GM19025 (cell line): ENCODE results near the gene HTT.

Experiments
- ATAC-seq: cut with Tn5 transposase; IDR thresholded peaks from one replicate; pipeline ENCODE4 v1.9.1; 2021; ENCODE audit warnings: mild to moderate bottlenecking, low read depth, moderate library complexity; ENCODE audit not compliant: unreplicated experiment

The HTT gene

DNA sequence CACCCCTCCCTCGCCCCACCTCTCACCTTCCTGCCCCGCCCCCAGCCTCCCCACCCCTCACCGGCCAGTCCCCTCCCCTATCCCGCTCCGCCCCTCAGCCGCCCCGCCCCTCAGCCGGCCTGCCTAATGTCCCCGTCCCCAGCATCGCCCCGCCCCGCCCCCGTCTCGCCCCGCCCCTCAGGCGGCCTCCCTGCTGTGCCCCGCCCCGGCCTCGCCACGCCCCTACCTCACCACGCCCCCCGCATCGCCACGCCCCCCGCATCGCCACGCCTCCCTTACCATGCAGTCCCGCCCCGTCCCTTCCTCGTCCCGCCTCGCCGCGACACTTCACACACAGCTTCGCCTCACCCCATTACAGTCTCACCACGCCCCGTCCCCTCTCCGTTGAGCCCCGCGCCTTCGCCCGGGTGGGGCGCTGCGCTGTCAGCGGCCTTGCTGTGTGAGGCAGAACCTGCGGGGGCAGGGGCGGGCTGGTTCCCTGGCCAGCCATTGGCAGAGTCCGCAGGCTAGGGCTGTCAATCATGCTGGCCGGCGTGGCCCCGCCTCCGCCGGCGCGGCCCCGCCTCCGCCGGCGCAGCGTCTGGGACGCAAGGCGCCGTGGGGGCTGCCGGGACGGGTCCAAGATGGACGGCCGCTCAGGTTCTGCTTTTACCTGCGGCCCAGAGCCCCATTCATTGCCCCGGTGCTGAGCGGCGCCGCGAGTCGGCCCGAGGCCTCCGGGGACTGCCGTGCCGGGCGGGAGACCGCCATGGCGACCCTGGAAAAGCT lies at the start of gene HTT, which contains the start of gene HTT-AS:
Gene HTT (plus strand): TSS at position 604 of the 768 bp plus-strand sequence. CDS start 145 bp downstream, at position 749.
Gene HTT-AS (minus strand): TSS at position 461 of the 768 bp plus-strand sequence.
- ATAC-seq = peak; percentile 85

DNA sequence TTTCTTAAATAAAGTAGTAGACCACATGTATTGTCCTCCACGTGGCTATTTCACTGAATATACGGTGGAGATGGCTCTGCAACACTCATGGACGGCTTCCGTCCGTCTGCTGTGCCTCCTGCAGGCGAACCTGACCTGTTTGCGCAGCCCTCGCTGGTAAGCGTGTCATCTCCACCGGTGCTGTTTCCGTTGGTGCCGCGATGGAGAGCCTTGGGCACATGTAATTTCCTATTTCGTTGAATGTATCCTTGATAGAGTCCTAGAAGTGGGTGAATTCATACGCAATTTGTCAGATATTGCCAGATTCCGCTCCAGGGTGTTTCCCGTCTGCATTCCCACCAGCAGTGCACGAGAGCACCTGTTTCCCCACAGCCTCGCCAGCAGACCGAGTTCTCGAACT lies 48.6 kb upstream of the HTT start:
- ATAC-seq = no peak

- no peak for ATAC-seq
Observed at GRCh38 chr4:3026540-3026939, 47.9 kb upstream of the HTT start.

- ATAC-seq = no peak
Observed at GRCh38 chr4:3029464-3029863, 45.0 kb upstream of the HTT start.

DNA sequence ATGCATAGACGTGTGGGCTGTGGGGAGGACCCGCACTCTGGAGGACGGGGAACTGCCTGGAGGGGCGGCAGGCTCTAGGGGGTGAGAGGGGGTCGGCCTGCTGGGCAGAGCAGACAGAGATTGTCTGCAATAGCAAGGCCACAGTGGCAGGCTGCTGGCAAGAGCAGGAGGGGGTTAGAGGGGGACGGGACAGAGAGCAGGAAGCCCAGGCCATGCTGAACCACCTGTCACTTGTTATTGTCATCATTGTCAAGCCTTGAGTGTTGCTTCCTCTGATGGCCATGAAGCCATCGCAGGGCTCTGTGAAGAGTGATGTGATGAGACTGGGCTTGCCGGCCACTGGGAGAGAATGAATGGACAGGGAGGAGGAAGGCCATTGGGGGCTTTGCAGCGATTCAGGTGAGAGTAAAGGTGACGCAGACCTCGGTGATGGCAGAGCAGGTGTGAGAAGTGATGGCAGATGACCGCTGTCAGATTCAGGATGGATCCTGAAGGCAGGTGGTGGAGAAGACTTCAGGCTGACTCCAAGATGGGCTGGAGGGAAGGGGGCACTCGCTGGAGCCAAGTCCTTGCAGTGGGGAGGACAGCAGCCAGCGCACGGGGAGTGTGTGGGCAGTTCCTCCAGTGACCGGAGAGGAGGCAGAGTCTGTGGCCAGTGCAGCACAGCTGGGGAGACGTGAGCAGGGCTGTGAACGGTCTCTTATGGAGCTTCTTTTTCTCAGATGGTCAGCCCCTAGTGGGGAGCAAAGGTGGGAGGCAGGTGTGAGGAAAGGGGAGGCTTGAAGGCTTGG lies 43.7 kb upstream of the HTT start:
- no peak for ATAC-seq

- no peak for ATAC-seq
Observed at GRCh38 chr4:3031357-3032082, 43.0 kb upstream of the HTT start.

GRCh38 chr4:3034231-3034630 lies 40.2 kb upstream of the HTT start:
- ATAC-seq = no peak

DNA sequence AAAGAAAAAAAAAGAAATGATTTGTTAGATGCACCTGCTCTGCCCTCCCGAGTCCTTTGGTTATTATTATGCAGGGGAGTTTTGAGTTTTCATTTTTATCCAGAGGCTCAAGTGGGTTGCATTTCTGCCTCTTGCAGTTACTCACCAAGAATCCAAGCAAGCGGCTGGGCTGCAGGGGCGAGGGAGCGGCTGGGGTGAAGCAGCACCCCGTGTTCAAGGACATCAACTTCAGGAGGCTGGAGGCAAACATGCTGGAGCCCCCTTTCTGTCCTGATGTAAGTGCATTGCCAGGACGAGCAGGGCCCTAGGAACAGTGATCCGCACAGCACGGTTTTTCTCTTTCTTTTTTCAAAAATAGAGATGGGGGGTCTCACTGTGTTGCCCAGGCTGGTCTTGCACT lies 39.2 kb upstream of the HTT start:
- ATAC-seq = no peak

DNA sequence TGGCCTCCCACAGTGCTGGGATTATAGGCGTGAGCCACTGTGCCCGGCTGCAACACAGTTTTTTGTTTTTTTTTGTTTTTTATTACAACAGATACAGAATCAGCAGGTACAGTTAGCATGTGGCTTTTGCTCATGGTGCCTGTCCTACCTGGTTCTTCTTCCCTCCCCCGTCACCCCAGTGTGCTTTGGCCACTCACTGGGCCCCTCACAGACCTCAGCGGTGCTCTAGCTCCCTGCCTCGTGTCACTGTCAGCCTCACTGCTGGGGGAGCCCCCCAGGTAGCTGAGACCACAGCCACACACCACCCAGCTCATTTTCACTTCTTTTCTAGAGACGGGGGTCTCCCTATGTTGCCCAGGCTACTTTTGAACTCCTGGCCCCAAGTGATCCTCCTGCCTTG lies 38.8 kb upstream of the HTT start:
- no peak for ATAC-seq

- ATAC-seq = no peak
Observed at GRCh38 chr4:3036131-3036952, 38.1 kb upstream of the HTT start.

GRCh38 chr4:3037957-3038461 lies 36.5 kb upstream of the HTT start:
- no peak for ATAC-seq

DNA sequence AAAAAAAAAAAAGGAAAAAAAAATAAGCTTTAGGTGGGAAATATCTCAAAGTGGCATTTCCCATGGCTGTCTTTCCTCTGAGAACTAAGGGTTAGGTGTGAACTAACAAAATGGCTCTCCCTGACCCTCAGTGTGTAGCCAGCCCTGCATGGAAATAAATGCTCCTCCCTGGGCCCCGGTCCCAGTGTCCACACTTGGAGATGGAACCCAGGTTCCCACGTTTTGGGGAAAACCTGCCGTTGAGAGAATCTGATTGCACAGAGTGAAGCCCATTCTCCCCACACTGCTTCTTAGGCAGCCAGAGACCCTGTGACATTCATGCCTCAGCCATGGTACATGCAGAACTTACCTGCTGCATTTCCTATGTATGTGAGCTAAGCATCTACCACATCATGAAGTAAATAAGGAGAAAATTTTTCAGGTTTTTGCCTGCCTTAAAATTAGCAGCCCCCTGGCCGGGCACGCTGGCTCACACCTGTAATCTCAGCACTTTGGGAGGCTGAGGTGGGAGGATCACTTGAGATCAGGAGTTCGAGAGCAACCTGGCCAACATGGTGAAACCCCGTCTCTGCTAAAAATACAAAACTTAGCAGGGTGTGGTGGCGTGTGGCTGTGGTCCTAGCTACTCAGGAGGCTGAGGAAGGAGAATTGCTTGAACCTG lies 34.6 kb upstream of the HTT start:
- ATAC-seq = no peak

DNA sequence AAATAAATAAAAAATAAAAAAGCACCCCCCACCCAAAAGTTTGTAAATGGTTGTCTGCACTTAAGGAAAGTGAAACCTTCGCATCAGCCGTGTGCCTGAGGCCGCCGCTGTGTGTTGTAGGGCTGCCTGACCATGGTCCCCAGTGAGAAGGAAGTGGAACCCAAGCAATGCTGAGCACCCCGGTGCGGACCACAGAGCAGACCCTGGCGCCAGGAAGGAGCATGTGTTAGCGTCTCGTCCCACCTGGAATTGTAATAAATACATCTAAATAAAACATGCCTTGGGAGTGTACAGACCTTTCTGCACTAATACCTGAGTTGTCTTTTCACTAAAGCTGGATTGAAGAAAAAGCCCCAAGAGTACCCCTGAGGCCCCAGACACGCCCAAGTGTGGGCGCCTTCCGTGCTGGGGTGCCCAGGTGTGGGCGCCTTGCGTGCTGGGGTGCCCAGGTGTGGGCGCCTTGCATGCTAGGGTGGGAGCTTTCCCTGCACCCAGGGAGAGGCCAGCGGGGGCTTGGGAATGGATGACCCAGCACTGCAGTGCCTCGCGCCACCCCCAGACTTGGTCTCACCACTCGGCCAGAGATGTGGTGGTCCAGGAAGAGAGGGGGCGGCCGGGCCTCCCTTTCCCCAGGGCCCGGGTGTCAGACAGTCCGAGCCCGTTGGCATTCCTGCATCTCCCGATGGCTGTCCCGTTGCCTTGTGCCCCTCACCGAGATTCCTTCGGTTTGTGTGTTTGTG lies 33.9 kb upstream of the HTT start:
- no peak for ATAC-seq

- ATAC-seq = no peak
Observed at GRCh38 chr4:3041192-3042142, 33.0 kb upstream of the HTT start.

DNA sequence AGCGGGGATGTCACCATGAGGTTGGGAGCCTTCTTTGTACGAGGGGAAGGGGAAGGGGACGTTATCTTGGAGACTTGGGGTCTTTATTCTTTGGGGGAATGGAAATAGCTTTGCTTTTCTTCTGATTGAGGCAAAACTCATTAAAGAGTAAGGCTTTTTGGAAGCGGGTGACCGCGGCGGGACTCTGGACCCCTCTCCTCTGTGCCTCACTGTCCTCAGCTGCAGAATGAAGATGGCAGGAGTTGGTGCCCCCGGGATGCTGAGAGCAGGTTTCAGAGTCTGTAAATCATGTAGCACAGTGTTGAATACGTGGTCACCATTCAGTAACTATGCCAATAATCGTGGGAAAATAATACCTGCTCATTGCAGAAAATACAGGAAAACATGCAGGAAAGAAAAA lies 32.3 kb upstream of the HTT start:
- no peak for ATAC-seq

DNA sequence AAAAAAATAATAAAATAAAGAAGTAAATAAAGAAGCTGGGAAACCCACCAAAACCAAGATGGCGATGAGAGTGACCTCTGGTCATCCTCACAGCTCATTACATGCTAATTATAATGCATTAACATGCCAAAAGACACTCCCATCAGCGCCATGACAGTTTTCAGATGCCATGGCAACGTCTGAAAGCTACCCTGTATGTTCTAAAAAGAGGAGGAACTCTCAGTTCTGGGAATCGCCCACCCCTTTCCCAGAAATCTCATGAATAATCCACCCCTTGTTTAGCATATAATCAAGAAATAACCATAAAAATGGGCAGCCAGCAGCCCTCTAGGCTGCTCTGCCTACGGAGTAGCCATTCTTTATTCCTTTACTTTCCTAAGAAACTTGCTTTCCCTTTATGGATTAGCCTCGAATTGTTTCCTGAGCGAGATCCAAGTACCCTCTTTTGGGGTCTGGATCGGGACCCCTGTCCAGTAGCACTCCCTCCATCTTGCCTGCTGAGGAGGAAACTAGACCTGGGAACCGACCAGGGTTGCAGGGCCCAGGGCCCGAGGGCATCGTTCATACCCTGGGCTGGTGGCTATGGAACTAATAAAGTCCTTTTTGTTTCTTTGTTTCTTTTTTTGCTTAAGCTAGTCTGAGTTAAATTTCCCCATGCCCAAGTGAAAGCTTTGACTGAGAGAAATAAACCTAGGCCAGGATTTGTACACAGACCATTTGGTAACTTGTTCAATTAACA lies 31.0 kb upstream of the HTT start:
- ATAC-seq = no peak
